ENCODE results near the gene PF4V1.
"Not testable (repeated sequence)": the region's sequence is repeated elsewhere in the genome, so short reads cannot be mapped to it uniquely, and the experiment has no call there.

PF4V1 gene

DNA sequence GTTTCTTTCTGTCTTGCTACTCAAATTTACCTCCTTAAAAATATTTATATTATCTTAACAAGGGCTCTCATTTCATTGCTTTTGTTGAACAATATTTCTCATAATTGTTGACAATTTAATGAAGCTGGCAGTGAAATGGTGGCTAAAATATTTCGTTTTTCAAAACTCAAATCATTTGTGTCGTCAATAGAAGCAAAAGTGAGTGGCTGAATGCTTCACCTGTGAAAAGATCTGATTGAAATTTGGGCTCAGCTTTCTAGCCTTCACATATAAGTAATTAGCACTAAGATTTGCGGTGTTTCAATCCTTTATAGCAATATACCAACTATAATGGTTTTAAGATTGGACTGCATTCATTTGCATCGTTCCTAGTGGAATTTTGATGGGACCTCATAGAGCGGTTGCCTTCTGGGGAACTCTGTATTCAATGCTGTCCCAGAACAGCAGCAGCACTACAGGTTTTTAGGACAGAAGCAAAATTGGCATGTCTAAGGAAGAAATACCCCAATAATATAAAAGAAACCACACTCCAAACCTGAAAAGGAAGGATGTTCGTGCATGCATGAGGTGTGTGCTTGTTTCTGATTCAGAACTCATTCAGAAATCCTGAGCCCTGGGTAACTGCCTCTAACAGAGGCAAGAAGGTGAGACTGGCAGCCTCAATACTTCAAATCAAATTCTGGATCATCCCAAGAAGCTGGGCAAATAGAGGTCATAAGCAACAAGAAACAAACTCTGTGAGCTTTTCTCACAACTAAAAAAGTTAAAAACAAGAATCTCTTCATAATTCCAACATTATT, 18.6 kb downstream of the PF4V1 start:
- DNase-seq, result no peak

DNA sequence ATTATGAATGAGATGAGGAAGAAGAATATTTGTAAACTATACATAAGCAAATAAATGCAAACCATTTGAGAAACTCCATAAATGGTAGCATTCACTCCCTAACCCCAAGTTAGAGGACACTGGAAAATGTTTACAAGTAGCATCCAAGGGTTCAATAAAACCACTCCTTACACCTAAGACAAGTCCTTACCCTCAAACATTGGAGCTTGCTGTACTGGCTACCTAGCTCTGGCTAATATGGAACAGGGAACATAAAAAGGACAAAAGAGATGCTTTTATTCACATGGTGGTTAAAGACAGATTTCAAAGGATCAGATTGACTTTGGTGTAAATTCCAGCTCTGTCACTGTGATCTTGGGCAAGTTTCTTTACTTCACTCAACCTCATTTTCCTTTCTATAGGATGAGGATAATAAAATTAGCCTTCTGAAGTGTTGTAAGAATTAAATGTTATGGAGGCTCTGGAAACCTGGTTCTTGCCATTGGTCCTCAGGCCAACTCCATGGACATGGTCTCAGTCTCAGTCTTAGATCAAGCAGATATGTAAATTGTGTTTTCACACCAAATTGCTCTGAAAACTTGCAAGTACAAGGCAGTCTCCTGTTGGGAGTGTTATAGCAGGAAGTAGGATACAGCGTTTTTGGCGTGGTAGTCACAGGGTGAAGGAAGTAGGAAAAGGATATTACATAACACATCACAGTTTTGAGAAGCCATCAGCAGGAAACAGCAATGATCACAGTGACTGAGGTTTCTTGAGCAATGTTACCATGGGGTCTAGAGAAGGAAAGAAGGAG, 19.4 kb downstream of the PF4V1 start:
- DNase-seq, result no peak

DNA sequence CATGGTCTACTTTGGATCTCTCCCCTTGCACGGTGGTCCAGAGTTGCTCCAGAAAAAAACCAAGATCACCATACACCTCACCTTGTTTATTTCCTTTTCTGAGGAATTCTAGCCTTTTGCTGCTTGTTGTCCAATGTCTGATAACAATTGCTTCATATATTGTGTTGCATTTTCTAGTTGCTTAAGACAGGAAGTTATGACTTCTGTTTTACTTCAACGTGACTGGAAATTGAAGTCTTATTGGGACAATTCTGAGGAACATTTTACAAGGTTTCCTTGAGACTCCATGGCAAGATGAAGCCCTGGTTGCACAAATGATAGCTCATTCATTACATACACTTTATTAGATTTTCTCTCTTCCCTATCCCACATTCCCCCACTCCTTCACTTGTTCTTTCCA, 21.3 kb downstream of the PF4V1 start:
- no peak for DNase-seq

DNA sequence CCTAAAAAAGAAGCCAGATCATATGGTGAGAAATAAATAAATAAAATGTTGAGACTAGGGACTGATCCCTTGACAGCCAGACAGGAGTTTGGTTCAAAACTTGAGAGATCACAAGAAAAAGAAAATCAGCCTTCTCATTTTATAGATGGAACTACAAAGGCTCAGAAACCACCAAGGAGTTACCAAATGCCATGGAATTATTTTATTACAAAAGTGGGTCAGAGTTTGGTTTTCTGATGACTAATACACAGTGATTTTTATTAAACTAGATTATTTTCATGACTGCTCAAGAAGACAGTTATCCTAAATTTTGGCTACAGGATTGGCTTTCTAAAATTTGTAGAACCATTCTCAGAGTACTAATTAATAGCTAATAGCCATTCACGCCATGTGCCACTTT, 22.3 kb downstream of the PF4V1 start:
- DNase-seq, result no peak

DNA sequence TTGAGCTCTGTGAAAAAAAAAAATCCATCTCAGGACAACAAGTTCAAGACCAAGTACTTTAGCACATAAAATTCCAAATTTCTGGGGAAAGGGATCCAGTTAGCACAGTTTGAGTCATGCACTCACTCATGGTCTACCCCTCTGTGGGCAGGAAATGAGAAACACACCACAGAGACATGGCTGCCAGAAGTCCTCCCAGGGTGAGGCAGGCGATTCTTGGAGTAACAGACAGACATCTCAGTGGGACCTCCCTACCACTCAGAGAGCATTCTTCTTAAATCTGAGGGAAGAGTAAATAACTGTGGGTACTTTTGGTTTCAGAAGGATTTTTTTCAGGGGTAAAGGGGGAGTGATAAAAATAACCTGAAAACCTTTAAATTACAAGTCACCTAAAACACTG, 30.2 kb downstream of the PF4V1 start:
- DNase-seq, result no peak

DNA sequence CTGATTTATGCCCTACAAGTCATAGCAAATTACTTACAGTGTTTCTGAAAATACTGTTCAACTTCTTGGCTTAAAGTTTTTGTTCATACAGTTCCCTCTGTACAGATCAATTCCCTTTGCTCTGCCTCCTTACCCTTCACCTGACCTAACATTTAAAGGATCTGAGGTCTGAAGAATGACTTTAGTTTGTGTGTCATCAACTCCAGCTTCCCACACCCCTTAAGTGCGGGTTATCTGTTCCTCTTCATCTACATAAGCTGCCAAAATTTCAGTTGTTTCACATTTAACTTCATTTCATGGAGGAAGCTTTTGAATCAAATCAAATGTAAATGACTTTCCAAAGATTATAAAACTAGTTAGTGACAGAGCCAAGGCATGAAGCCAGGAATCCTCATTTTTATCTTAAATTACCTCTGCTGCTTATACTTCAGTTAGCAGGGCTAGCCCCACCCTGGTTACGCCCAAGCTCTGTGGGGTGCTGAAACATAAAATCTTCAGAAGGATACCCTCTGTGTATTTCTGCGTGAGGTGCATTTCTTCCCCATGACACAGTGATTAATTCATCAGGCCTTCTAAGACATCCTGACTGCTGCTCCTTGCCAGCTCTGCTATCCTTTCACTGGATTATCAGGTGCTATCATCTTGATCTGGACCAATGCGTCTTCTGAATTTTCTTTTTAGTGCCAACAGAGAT, 32.6 kb downstream of the PF4V1 start:
- DNase-seq, result no peak

DNA sequence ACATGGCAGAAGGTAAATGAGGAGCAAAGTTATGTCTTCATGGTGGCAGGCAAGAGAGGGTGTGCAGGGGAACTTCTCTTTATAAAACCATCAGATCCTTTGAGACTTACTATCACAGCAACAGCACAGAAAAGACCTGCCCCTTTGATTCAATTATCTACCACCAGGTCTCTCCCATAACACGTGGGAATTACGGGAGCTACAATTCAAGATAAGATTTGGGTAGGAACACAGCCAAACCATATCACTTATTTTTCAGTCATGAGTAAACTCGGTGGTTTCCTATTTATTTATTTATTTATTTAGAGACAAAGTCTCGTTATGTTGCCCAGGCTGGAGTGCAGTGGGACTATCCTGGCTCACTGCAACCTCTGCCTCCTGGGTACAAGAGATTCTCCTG, 38.2 kb downstream of the PF4V1 start:
- no peak for DNase-seq

DNA sequence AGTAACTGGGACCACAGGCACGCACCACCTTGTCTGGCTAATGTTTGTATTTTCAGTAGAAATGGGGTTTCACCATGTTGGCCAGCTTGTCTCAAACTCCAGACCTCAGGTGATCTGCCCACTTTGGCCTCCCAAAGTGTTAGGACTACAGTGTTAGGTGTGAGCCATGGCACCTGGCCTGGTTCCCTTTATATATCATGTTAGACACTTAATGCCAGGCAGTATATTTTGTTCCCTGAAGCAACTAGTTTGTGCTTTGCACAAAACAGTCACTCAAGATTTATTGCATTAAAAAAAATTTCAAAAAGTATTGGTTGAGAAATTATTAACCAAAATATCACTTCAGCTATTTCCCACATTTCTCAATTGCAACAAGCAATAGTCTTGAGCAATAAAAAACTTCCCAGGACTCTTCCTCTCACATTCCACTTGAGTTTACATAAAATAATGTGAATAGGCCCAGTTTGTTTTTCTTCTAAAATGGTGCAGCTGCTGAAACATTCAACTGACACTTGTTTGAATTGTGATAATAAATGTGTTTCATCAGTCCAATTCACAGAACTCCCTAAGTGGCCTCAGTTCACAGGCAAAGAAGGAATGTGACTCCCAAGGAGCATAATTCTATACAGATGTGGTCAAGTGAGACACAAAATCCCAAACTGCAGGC, 38.8 kb downstream of the PF4V1 start:
- DNase-seq, result no peak

DNA sequence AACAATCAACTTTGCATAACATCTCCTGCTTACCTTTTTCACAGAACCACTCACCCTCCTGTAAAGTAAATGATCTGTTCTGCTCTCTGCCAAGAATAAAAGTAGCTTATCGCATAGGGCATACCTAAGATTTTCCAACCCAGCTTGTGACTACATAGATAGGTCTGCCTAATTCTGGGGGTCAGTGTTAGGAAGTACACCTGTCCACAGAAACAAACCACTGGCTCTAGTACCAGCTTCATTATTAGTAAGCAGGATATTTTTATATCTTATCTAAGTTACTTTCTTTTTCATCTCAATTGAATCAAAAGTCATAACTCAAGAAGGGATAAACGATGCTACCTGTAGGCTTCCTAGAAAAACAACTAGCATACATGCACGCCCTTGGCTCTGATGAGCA, 39.9 kb downstream of the PF4V1 start:
- DNase-seq, result no peak

DNA sequence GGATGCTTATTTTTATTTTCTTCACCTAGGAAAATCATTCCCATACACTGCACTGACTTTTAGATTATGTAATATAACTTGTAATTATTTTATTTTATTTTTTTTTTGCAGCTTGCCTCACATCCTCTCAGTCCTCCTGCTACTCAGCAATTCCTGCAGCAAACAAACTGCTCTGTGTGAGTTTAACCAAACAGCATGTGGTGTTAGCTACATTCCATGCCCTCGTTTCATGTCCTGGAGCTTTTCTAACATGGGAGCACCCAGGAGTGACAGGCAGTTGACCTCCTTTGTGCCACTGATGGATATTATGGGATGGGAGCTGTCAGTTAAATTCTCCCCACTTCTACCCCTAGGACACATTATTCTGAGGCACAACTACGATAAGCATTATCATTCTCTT, 40.9 kb downstream of the PF4V1 start:
- no peak for DNase-seq

DNA sequence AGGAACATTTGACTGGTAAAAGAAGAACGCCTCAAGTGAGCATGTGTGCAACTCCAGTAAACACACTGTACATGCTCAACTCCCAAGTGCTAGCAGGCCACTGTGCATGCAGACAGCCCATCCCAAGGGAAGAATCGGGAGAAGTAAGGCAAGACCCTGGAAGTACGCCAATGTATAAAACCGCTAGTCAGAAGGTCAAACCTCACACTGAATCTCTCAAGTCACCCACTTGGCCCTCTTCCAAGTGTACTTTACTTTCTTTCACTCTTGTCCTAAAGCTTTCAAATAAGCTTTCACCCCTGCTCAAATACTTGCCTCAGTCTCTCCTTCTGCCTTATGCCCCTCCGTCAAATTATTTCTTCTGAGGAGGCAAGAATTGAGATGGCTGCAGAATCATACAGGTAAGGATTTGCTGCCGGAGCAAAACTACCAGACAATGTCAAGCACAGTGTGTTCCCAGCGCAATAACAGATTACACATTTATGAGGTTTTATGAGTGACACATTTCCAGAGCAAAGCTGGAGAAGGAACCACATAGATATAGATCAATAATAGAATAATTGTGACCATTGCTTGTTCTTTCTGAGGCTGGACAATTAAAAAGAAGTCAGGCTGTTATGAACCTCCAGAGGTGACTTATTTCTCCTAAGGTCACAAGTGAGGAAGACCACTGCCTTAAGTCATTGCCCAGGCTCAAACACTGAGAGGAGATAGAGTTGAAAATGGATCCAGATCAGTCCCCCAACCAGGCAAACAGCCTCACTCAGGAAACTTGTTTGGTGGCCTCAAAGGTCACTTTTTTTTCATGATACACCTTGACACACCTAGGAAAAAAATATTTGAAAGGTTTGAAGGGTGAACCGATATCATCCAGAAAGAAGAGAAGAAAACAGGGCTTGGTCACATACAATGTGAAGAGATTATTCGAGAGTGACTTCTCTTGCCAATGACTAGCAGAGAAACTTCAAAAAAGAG, 42.4 kb downstream of the PF4V1 start:
- no peak for DNase-seq

DNA sequence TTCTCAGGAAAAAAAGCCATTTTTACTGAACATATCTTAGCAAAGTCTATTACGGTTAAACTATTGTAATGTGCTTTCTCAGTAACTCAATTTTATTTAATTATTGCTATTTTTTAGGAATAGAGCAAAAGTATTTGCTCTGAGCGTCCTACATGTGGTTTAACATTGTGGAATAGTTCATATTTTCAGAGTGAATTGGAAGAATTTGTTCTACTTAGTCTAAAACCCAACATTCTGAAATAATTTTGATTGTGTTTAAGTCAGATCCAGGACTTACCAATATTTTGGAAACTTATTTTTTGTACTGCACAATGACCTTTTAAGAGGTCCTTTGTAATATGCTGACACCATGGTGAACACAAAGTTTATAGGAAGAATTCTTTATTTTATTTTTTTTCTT, 43.3 kb downstream of the PF4V1 start:
- DNase-seq, result no peak

DNA sequence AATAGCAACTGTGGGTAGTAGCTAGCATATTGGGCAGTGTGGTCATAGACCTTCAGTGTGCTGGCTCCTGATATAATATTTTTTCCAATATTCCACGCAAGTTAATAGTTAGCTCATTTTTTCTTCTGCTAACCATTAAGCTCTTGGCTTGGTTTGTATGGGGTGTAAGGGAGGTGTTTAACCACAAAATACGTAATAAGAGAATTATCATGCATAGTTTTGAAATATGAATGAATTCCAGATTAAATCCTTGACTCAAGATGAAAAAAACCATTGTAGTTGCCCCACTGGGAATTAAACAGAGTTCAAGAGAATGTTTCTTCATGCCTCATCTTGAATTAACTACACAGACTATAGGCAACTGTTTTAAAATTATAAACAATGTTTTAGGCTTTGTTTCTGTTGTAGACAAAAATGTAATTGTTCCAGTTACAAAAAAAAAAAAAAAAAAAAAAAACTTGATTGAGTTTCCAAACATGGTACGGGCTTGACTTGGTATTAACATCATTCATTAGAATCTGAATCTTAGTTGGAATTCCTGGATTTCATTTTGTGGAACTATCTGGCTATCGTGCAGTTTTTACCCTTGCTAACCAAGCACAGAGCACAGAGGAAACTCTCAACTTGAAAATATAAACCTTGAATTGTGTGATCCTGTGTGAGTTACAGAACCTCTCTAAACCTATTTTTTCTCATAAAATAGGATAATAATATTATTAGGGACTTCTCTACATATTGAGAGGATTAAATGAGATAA, 44.5 kb downstream of the PF4V1 start:
- no peak for DNase-seq

DNA sequence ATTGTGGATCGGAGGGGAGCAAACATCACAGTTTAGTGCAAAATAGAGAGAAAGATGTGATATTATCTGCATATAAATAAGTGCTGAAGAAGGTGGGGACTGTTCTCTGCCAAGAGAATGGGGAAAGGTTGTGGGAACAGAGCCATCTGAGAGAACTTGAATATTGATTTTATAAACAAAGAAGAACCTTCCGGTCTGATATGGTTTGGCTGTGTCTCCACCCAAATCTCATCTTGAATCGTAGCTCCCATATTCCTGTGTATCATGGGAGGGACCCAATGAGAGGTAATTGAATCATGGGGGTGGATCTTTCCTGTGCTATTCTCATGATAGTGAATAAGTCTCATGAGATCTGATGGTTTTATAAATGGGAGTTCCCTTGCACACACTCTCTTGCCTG, 46.2 kb downstream of the PF4V1 start:
- not testable (repeated sequence) for DNase-seq

DNA sequence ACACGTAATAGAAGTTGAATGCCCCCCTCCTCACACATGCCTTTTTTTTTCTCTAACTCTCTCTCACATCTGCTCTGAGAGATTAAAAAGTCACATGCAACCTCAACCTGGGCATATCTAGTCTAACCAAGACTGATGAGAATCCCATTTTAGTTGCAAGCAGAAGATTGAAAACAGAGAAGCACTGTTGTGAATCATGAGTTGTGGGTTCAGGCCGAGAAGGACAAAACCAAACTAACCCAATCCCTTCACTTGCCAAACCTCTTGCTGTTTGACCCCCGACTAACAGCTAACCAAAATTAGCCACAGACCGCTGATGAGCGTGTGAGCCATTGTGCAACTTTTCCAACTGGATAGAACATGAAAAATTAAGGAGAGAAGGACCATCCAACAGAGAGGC, 47.9 kb downstream of the PF4V1 start:
- no peak for DNase-seq

DNA sequence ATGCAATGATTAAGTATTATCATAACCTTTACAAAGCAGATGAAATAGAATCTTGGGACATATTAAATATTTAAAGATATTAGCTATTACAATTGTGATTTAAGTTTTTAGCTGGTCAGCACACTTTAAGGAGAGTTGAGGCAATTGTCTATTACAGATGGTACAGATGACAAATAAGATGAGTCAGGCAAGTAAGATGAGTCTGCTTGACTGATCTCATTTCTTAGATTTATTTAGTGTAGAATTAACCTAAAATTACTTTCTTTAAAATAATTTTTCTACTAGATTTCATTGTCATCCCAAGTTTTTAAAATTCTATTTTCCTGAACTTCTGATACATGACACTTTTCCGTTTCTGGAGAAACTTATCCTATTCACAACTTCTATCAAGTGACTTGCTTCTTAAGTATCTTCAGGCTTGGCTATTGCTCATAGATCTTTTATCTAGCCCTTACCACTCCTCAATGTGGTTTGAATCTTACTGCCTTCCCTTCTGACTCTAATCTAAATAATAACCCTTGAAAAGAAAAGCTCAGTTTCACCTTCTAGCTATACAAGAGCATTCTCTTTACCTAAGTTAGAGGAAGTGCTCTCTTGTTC, 49.0 kb downstream of the PF4V1 start:
- no peak for DNase-seq

DNA sequence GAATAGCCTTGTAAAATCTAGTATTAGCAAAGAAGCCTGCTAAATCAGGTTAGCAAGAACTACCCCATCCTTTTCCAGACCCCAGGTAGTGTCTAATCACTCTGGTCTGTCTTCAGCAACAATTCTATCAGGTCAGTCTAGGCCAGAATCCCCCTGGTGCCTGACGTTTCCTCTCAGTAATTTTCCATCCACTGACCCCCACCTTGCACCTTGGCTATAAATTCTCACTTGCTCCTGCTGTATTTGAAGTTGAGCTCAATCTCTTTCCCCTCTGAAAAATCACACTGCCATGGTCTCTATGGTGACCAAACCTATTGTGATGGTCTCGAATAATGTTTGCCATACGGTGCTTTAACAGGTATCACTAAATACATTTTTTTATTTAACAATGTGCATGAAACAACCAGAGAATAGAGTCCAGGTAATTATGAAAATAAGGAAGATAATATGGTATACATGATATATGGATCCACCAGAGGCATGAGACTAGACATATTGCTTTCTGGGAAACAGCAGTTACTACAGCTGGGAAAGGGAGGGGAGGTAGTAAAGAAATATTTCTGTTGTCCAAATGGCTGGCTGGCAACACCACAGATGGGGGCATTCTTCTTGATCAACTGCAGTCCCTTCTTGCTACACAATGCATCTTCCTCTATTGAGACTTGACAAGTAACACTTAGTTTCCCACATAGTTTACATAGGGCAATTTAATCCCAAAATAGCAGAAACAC, 49.9 kb downstream of the PF4V1 start:
- DNase-seq, result no peak

Measured in NCI-H2171 (cell line).